Stimulated activated CD4-positive, alpha-beta T cell treated with anti-CD3 and anti-CD28 coated beads, Interleukin-2, amount 100 ng/mL, for 4 hours (primary cell): Measurements from ENCODE around the gene CCDC171.
"Not testable (repeated sequence)": the region's sequence is repeated elsewhere in the genome, so short reads cannot be mapped to it uniquely, and the experiment has no call there.

Experiments
- DNase-seq: peaks from one replicate; pipeline ENCODE4 v3.0.0-alpha.2; 2020; ENCODE audit warnings: low read depth

CCDC171 gene

GRCh38 chr9:15763371-15763770 lies 210.5 kb downstream of the CCDC171 start:
- DNase-seq, result no peak

GRCh38 chr9:15764131-15764530 lies 211.3 kb downstream of the CCDC171 start:
- no peak for DNase-seq

- DNase-seq, result no peak
These were observed 216.7 kb downstream of the CCDC171 start for GRCh38 chr9:15769547-15769946.

- no peak for DNase-seq
These were observed 226.0 kb downstream of the CCDC171 start for GRCh38 chr9:15778861-15779260.

- DNase-seq, result no peak
These were observed 229.3 kb downstream of the CCDC171 start for GRCh38 chr9:15782106-15782505.

- DNase-seq, result no peak
These were observed 232.7 kb downstream of the CCDC171 start for GRCh38 chr9:15785584-15785983.

GRCh38 chr9:15786616-15787015 lies 233.8 kb downstream of the CCDC171 start:
- no peak for DNase-seq

GRCh38 chr9:15810219-15810899 lies 257.5 kb downstream of the CCDC171 start:
- not testable (repeated sequence) for DNase-seq

GRCh38 chr9:15813076-15813475 lies 260.2 kb downstream of the CCDC171 start:
- DNase-seq, result no peak

- no peak for DNase-seq
These were observed 271.5 kb downstream of the CCDC171 start for GRCh38 chr9:15824310-15824709.

GRCh38 chr9:15831384-15831783 lies 278.5 kb downstream of the CCDC171 start:
- no peak for DNase-seq

GRCh38 chr9:15834541-15834940 lies 281.7 kb downstream of the CCDC171 start:
- no peak for DNase-seq

- no peak for DNase-seq
These were observed 284.3 kb downstream of the CCDC171 start for GRCh38 chr9:15837079-15837679.

- no peak for DNase-seq
These were observed 289.2 kb downstream of the CCDC171 start for GRCh38 chr9:15842051-15842450.

GRCh38 chr9:15843316-15843715 lies 290.5 kb downstream of the CCDC171 start:
- no peak for DNase-seq

- no peak for DNase-seq
These were observed 291.1 kb downstream of the CCDC171 start for GRCh38 chr9:15843931-15844330.

GRCh38 chr9:15846611-15847010 lies 293.8 kb downstream of the CCDC171 start:
- no peak for DNase-seq

GRCh38 chr9:15849871-15850270 lies 297.0 kb downstream of the CCDC171 start:
- no peak for DNase-seq

GRCh38 chr9:15851766-15852165 lies 298.9 kb downstream of the CCDC171 start:
- DNase-seq, result no peak

- no peak for DNase-seq
These were observed 303.7 kb downstream of the CCDC171 start for GRCh38 chr9:15856591-15856990.

GRCh38 chr9:15867334-15867733 lies 314.5 kb downstream of the CCDC171 start:
- no peak for DNase-seq

- DNase-seq, result no peak
These were observed 315.1 kb downstream of the CCDC171 start for GRCh38 chr9:15867988-15868387.

- DNase-seq, result no peak
These were observed 320.8 kb downstream of the CCDC171 start for GRCh38 chr9:15873573-15874177.

- no peak for DNase-seq
These were observed 329.5 kb downstream of the CCDC171 start for GRCh38 chr9:15882328-15882727.
